PC-9 (cell line): ENCODE measurements around the gene TBC1D16.
"Not testable (repeated sequence)": the region's sequence is repeated elsewhere in the genome, so short reads cannot be mapped to it uniquely, and the experiment has no call there.

Source experiments
- EZH2 ChIP-seq: fragments of 200-600 bp; sonication (generic); IDR thresholded peaks from 2 replicates; pipeline ENCODE4 v1.8.0; 2017; ENCODE audit warnings: antibody characterized with exemption, low read depth
- TF ChIP-seq, protein P1 (sequence below): fragments of 200-600 bp; sonication (generic); conservative IDR thresholded peaks from 2 replicates; pipeline ENCODE4 v1.6.1; 2017; ENCODE audit warnings: mixed run types, antibody characterized with exemption, mild to moderate bottlenecking, moderate library complexity

DNA sequence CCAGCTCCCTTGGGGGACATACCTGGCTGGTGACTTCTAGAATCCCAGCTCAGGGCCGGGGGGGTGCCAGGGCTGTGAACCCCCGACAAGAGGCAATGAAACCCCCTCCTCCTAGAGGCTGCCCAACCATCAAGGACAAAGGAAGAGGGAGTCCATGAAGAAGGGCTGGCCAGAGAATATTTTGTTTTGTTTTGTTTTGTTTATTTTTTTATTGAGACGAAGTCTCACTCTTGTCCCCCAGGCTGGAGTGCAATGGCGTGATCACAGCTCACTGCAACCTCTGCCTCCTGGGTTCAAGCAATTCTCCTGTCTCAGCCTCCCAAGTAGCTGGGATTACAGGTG lies 41.5 kb downstream of the TBC1D16 start:
- TF ChIP-seq, protein P1, sequence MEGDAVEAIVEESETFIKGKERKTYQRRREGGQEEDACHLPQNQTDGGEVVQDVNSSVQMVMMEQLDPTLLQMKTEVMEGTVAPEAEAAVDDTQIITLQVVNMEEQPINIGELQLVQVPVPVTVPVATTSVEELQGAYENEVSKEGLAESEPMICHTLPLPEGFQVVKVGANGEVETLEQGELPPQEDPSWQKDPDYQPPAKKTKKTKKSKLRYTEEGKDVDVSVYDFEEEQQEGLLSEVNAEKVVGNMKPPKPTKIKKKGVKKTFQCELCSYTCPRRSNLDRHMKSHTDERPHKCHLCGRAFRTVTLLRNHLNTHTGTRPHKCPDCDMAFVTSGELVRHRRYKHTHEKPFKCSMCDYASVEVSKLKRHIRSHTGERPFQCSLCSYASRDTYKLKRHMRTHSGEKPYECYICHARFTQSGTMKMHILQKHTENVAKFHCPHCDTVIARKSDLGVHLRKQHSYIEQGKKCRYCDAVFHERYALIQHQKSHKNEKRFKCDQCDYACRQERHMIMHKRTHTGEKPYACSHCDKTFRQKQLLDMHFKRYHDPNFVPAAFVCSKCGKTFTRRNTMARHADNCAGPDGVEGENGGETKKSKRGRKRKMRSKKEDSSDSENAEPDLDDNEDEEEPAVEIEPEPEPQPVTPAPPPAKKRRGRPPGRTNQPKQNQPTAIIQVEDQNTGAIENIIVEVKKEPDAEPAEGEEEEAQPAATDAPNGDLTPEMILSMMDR, result not testable (repeated sequence)
- not testable (repeated sequence) for TF ChIP-seq EZH2
